CD4-positive, alpha-beta T cell treated with Interleukin-6 for 4 hours (primary cell): ENCODE results near the gene MAD1L1.

Experiments
- DNase-seq: peaks from one replicate; pipeline ENCODE4 v3.0.0-alpha.2; 2020; ENCODE audit warnings: mixed read lengths

Gene MAD1L1

GRCh38 chr7:1798191-1798590 lies 434.6 kb downstream of the MAD1L1 start:
- no peak for DNase-seq

DNA sequence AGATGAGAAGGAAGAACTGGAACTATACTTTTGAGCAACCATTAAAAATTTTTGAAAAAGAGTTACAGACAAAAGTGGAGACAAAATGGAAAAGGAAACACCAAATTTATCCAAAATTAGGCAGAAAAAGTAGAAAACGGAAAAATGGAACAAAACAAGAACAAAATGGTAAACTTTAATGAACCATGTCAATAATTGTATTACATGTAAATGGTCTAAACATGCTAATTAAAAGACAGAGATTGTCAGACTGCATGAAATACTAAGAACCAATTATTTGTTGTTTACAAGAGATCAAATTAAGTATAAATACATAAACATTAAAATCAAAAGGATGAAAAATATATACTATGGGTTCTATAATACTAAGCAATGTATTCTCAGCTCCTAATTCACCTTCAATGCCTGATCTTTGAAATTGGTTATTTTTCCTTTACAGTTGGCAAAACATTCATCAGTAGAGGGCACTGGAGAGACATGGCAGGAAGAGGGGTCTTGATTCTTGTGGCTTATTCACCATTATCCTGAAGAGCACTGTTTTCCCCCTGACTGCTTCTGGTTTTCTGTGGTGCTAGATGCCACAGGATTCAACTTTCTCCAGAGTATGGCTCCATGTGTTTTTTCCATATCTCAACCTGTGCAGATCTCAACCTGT lies 437.7 kb downstream of the MAD1L1 start:
- DNase-seq: no peak

DNA sequence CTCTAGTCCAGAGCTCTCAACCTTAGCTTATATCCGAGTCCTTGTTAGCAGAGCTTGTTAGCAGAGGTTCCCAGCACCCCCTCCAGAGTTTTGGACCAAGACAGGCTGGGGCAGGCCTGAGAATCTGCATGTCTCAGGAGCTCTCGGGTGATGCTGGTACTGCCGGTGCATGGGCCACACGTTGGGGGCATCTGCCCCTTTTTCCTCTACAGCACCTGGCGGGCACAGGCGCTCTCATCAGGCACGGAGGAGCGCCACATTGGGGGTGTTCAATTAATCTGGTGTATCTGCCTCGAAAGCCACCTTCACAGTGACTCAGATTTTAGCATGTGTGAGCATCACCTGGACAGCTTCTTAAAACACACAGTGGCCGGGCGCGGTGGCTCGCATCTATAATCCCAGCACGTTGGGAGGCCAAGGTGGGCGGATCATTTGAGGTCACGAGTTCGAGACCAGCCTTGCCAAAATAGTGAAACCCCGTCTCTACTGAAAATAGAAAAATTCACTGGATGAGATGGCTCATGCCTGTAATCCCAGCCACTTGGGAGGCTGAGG lies 445.0 kb downstream of the MAD1L1 start:
- no peak for DNase-seq

GRCh38 chr7:1787241-1787640 lies 445.5 kb downstream of the MAD1L1 start:
- no peak for DNase-seq

DNA sequence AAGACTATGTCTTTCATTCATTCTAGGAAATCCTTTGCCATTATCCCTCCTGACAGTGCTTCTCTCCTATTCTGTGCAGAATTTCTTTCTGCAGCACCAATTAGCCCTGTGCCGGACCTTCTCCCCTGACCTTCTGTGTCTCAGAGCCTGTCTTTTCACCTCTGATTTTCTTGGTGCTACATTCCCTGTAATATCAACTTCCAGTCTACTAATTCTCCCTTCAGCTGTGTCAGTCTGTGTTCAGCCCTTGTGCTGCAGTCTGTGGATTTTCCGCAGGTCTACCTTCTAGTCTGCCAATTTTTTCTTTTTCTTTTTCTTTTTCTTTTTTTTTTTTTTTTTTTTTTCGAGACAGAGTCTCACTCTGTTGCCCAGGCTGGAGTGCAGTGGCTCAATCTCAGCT lies 446.9 kb downstream of the MAD1L1 start:
- no peak for DNase-seq

DNA sequence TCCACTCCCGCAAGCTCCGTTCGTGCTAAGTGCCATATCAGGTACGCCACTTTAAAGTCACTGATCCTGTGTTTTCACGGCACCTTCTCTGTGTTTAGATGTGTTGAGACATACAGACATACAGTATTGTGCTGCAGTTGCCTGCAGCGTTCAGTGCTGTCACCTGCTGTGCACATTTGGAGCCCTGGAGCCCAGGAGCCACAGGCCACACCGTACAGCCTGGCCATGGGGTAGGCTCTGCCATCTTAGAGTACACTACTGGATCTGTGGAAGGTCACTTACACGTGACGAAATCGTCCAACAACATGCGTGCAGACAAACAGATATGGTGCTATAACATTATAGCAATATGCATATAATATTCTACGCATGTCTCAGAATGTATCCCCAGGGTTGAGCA lies 451.4 kb downstream of the MAD1L1 start:
- DNase-seq: no peak

DNA sequence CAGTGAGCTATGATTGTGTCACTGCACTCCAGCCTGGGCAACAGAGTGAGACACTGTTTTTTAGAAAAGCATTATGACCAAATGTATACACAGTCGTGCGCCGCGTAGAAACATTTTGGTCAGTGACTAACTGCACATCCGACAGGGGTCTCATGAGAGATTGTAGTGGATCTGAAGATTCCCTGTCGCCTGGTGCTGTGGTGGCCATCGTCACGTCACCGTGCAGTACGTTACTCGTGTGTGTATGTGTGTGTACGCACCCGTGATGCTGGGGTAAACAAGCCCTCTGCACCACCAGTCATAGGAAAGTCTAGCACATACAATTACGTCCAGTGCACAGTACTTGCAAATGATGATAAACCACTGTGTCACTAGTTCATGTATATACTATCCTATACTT lies 453.3 kb downstream of the MAD1L1 start:
- no peak for DNase-seq

GRCh38 chr7:1777122-1777521 lies 455.6 kb downstream of the MAD1L1 start:
- DNase-seq: no peak

DNA sequence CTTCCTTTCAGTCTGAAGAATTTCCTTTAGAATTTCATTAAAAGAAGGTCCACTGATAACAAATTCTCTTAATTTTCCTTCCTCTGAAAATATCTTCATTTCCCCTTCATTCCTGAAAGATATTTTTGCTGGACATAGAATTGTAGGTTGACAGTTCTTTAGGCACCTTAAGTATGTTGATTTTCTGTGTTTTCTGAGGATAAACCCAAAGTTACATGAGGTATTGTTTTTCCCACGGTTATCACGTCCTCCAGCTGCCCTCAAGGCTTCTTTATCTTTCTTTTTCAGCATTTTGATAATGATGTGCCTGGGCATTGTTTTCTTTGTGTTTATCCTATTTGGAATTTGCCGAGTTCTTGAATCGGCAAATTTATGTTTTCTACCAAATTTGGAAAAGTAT lies 457.4 kb downstream of the MAD1L1 start:
- DNase-seq: no peak

- DNase-seq: no peak
Observed at GRCh38 chr7:1770331-1770730, 462.4 kb downstream of the MAD1L1 start.

- DNase-seq: no peak
Observed at GRCh38 chr7:1769286-1770200, 463.2 kb downstream of the MAD1L1 start.

GRCh38 chr7:1768832-1769231 lies 463.9 kb downstream of the MAD1L1 start:
- DNase-seq: no peak

GRCh38 chr7:1767524-1767923 lies 465.2 kb downstream of the MAD1L1 start:
- DNase-seq: no peak
